ENCODE measurements around the gene BANK1.

The BANK1 gene

DNA sequence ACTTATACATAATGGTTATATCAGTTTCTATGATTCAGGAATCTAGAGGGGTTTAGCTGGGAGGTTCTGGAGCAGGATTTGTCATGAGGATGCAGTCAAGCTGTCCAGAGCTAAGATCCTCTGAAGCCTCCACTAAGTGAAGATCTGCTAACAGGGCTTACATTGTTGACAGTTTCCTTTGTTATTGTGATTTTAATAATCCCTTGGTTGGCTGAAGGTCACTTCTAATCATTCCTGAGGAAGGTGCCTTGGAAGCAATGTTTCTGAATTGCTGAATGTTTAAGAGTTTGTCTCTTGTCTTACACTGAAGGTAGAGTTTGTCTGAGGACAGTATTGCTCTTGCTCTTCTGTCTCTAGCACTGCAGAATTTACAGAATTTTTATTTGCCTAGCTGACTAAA is 41.3 kb downstream of the BANK1 start:
- no peak for DNase-seq (ENCODE audit: low read depth)
- no peak for TF ChIP-seq CTCF (IDR thresholded peaks at IDR 0.05; ENCODE audit: low read depth, low read length, missing control alignments)
- no peak overlapping the region for H3K4me3 ChIP-seq (ENCODE audit: low read depth, low read length)

DNA sequence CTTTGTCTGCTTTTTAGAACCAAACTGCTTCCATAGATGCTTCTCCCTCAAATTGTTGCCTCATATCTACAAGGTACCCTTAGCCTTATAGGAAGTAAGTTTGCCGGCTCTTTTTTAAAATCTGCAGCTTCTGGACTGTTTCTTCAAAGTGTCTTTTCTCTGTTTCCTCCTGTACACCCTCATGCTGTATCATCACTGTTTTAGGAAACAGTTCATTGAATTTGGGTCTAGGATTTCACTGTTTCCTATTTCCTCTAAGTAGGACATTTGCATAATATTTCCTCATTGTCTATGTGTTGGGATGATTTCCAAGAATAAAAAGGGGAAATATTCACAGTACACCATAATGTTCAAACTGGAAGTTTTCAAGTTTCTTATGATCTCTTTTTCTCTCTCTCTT is 43.0 kb downstream of the BANK1 start:
- DNase-seq (ENCODE audit: low read depth), result no peak
- TF ChIP-seq CTCF (IDR thresholded peaks at IDR 0.05; ENCODE audit: low read depth, low read length, missing control alignments), result no peak
- no peak overlapping the region for H3K4me3 ChIP-seq (ENCODE audit: low read depth, low read length)

DNA sequence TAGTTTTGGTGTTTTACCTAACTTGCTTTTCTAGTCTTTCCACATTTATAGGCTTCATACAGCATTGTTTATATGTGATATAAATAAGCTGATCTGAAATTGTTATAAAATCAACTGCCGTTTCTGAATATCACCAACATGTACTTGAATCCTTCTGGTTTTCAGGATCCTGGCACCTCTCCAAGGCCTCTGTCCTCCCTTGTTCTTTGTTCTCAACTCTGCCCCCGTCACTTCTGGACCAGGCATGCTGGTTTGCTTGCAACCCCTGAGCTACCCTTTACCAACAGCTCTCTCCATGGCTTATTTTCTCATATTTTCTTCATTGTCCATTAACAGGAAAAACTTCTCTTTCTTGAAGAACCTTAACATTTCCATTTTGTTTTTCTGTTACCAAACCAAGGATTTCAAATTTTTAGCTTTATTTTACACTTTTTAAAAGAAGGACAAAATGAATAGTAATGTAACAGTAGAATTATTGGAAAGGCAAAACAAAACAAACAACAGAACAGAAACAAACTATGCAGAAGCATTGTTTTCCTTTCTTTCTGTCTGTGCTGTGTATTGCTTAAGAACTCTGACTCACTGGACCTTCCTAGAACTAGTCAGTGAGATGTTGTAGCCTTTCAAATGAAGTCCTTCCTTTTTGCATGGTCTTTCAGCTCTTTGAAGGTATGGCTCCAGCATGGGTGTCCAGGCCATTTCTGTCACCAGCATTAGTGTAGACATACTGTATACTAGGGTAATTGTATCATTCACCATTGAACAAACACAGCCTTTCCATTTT is 44.8 kb downstream of the BANK1 start:
- TF ChIP-seq CTCF (IDR thresholded peaks at IDR 0.05; ENCODE audit: low read depth, low read length, missing control alignments), result no peak
- no peak overlapping the region for H3K4me3 ChIP-seq (ENCODE audit: low read depth, low read length)
- no peak for DNase-seq (ENCODE audit: low read depth)

GRCh38 chr4:101843054-101843453 is 52.5 kb downstream of the BANK1 start:
- DNase-seq (ENCODE audit: low read depth), result no peak
- TF ChIP-seq CTCF (IDR thresholded peaks at IDR 0.05; ENCODE audit: low read depth, low read length, missing control alignments), result no peak
- H3K4me3 ChIP-seq (ENCODE audit: low read depth, low read length), result no peak overlapping the region

DNA sequence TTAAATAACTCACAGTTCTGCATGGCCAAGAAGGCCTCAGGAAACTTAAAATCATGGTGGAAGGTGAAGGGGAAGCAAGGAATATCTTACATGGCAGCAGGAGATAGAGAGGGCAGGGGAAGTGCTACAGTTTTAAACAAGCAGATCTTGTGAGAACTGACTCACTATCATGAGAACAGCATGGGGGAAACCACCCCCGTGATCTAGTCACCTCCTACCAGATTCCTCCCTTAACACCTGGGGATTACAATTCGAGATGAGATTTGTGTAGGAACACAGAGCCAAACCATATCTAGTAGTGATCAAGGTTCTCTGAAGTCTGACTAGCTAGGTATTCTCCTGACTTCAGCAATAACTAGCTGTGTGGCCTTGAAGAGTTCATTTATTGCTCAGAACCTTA is 56.0 kb downstream of the BANK1 start:
- DNase-seq (ENCODE audit: low read depth), result no peak
- H3K4me3 ChIP-seq (ENCODE audit: low read depth, low read length), result no peak overlapping the region
- no peak for TF ChIP-seq CTCF (IDR thresholded peaks at IDR 0.05; ENCODE audit: low read depth, low read length, missing control alignments)

DNA sequence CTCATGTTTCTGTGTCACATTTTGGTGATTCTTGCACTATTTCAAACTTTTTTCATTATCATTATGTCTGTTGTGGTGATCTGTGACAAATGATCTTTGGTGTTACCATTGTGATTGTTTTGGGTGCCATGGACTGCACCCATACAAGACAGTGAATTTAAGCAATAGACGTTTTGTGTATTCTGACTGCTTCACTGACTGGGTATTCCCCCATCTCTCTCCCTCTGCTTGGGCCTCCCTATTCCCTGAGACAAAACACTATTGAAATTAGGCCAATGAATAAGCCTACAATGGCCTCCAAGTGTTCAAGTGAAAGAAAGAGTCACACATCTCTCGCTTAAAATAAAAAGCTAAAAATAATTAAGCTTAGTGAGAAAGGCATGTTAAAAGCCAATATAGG is 60.2 kb downstream of the BANK1 start:
- DNase-seq (ENCODE audit: low read depth), result no peak
- no peak for TF ChIP-seq CTCF (IDR thresholded peaks at IDR 0.05; ENCODE audit: low read depth, low read length, missing control alignments)
- no peak overlapping the region for H3K4me3 ChIP-seq (ENCODE audit: low read depth, low read length)

GRCh38 chr4:101851672-101852071 is 61.1 kb downstream of the BANK1 start:
- no peak overlapping the region for H3K4me3 ChIP-seq (ENCODE audit: low read depth, low read length)
- TF ChIP-seq CTCF (IDR thresholded peaks at IDR 0.05; ENCODE audit: low read depth, low read length, missing control alignments), result no peak
- no peak for DNase-seq (ENCODE audit: low read depth)
